ENCODE data around the gene GRID2. TPM values are rescaled to one million over a fixed set of nuclear protein-coding genes. Genes with fewer than 3 reads are reported as not detected.

GRID2 gene
- polyA plus RNA-seq, 1 donor from 2014 or later = 14.9 TPM

Small RNAs within 50 kb of the gene (small RNA-seq; reads per million reads assigned to genes)
- gene RNA5SP164 = 0 reads per million in 3 experiments

All from neural cell (in vitro differentiated cells).